PC-9 (cell line): ENCODE measurements around the gene ANXA10. TPM values are rescaled to one million over a fixed set of nuclear protein-coding genes. Genes with fewer than 3 reads are reported as not detected.

Experiments
- BruUV-seq: library from RNA; stranded (reverse); fragments of 400-500 nt; replicated peaks from 2 replicates; lab custom pipeline; 2021; lab: Mats Ljungman, UMichigan
- CTCF ChIA-PET: fragments of 300-600 bp; sonication (Branson Sonifier 250); formaldehyde crosslinking; loops from one replicate; lab custom pipeline; 2022; ENCODE audit warnings: antibody characterized with exemption; lab: Charles Lee
- POLR2A ChIA-PET: fragments of 300-600 bp; sonication (Branson Sonifier 250); formaldehyde crosslinking; loops from one replicate; lab custom pipeline; 2022; ENCODE audit warnings: antibody characterized with exemption; ENCODE audit not compliant: unreplicated experiment; lab: Charles Lee
- DNase-seq, 2 experiments: peaks; one replicate each; pipeline versions ENCODE4 v3.0.0 to v3.0.0-alpha.2; 2015 to 2022; ENCODE audit warnings: mixed read lengths in 1 of 2
- H2AFZ ChIP-seq: fragments of 200-600 bp; sonication (generic); 2 replicates; pipeline ENCODE4 v1.8.1; 2017; ENCODE audit warnings: antibody characterized with exemption
- H3F3A ChIP-seq: fragments of 200-600 bp; sonication (generic); 2 replicates; pipeline ENCODE4 v1.8.1; 2017; ENCODE audit warnings: antibody characterized with exemption, mild to moderate bottlenecking, low read depth; ENCODE audit not compliant: insufficient read depth
- H3K27ac ChIP-seq: fragments of 200-600 bp; sonication (generic); 2 replicates; pipeline ENCODE4 v1.6.1; 2016; ENCODE audit warnings: mixed run types
- H3K27me3 ChIP-seq: fragments of 200-600 bp; sonication (generic); 2 replicates; pipeline ENCODE4 v1.6.1; 2016; ENCODE audit warnings: low read depth, mixed run types; ENCODE audit not compliant: insufficient read depth
- H3K36me3 ChIP-seq: fragments of 200-600 bp; sonication (generic); 2 replicates; pipeline ENCODE4 v1.6.1; 2016; ENCODE audit warnings: low read depth, mixed run types
- H3K4me1 ChIP-seq: fragments of 200-600 bp; sonication (generic); replicated peaks from 2 replicates; pipeline ENCODE4 v1.6.1; 2016; ENCODE audit warnings: mixed run types; ENCODE audit not compliant: insufficient read depth
- H3K4me2 ChIP-seq: fragments of 200-600 bp; sonication (generic); 2 replicates; pipeline ENCODE4 v1.6.1; 2017; ENCODE audit warnings: mixed run types
- H3K4me3 ChIP-seq: fragments of 200-600 bp; sonication (generic); 2 replicates; pipeline ENCODE4 v1.6.1; 2016; ENCODE audit warnings: mixed run types
- H3K79me2 ChIP-seq: fragments of 200-600 bp; sonication (generic); 2 replicates; pipeline ENCODE4 v1.6.1; 2017; ENCODE audit warnings: low read depth, mixed run types
- H3K9me2 ChIP-seq: fragments of 200-600 bp; sonication (generic); 2 replicates; pipeline ENCODE4 v1.8.1; 2017; ENCODE audit warnings: mild to moderate bottlenecking; ENCODE audit not compliant: insufficient read depth
- H3K9me3 ChIP-seq: fragments of 200-600 bp; sonication (generic); 2 replicates; pipeline ENCODE4 v1.8.1; 2016; ENCODE audit warnings: low read depth; ENCODE audit not compliant: insufficient read depth
- H4K20me1 ChIP-seq: fragments of 200-600 bp; sonication (generic); 2 replicates; pipeline ENCODE4 v1.8.1; 2017; ENCODE audit not compliant: insufficient read depth
- CTCF ChIP-seq: fragments of 200-600 bp; sonication (generic); conservative IDR thresholded peaks from 2 replicates; pipeline ENCODE4 v1.6.1; 2017; ENCODE audit warnings: mixed run types, antibody characterized with exemption, mild to moderate bottlenecking, moderate library complexity
- EZH2 ChIP-seq: fragments of 200-600 bp; sonication (generic); IDR thresholded peaks from 2 replicates; pipeline ENCODE4 v1.8.0; 2017; ENCODE audit warnings: antibody characterized with exemption, low read depth
- intact Hi-C: fragments of 100-400 bp; cut with micrococcal nuclease; formaldehyde crosslinking; loops from one replicate; pipeline ENCODE4 v1.10.0; 2022; ENCODE audit not compliant: unreplicated experiment
- total RNA-seq: library from RNA; stranded (reverse); gene quantifications from 2 replicates; pipeline ENCODE4 v1.2.3, GENCODE V29; 2021

The ANXA10 gene
- total RNA-seq, 1 experiment from 2014 or later = 3.0 TPM

GRCh38 chr4:168082379-168082778 is 10.0 kb upstream of the ANXA10 start:
- Histone ChIP-seq H2AFZ (0 out of 2 replicates have a peak overlapping the region, but pooled peaks have one; percentile 48), H3K4me2 (no peak overlapping the region), H3K4me3 (no peak overlapping the region), H3K27me3 (no peaks in the 10 kb centered on the region), H3K79me2 (no peaks in the 10 kb centered on the region), H4K20me1 (no peaks in the 10 kb centered on the region), H3K9me2 (no peaks in the 10 kb centered on the region), H3K36me3 (no peaks in the 10 kb centered on the region), H3K4me1 (no peaks in the 10 kb centered on the region), H3F3A (no peaks in the 10 kb centered on the region), H3K27ac (no peak overlapping the region), H3K9me3 (0 out of 2 replicates have a peak, but pooled peaks cover 4% of the 10 kb centered on the region)
- POLR2A ChIA-PET = no interaction called here
- CTCF ChIA-PET = no interaction called here
- intact Hi-C loops = no loop called here
- no peak for TF ChIP-seq CTCF
- TF ChIP-seq EZH2 = no peak
- DNase-seq = no peak
- no TSS peak for BruUV-seq

GRCh38 chr4:168095776-168096406 is 3.6 kb downstream of the ANXA10 start:
- peak overlapping the region; percentile 44 for H3K27ac ChIP-seq
- peaks cover 2% of the 10 kb centered on the region; the same call in 1 of the 2 replicates for H3K9me3 ChIP-seq
- intact Hi-C loops = no loop called here
- H3K79me2 ChIP-seq = no peaks in the 10 kb centered on the region
- H3K4me3 ChIP-seq = no peak overlapping the region
- CTCF ChIA-PET = no interaction called here
- H3K4me2 ChIP-seq = no peak overlapping the region
- no peaks in the 10 kb centered on the region for H3K36me3 ChIP-seq
- 0 out of 2 replicates have a peak overlapping the region, but pooled peaks have one; percentile 27 for H2AFZ ChIP-seq
- peaks cover 40% of the 10 kb centered on the region for H3K4me1 ChIP-seq
- no TSS peak for BruUV-seq
- DNase-seq = peak in 1 of 2 experiments; percentile 36
- no peaks in the 10 kb centered on the region for H4K20me1 ChIP-seq
- H3K27me3 ChIP-seq = no peaks in the 10 kb centered on the region
- no peak for TF ChIP-seq EZH2
- no peak for TF ChIP-seq CTCF
- no peaks in the 10 kb centered on the region for H3K9me2 ChIP-seq
- peaks cover 21% of the 10 kb centered on the region for H3F3A ChIP-seq
- POLR2A ChIA-PET = no interaction called here

- Histone ChIP-seq H3K27me3 (no peaks in the 10 kb centered on the region), H3K79me2 (no peaks in the 10 kb centered on the region), H3K9me3 (peaks cover 2% of the 10 kb centered on the region; the same call in 1 of the 2 replicates), H3K4me1 (peaks cover 40% of the 10 kb centered on the region), H4K20me1 (no peaks in the 10 kb centered on the region), H2AFZ (0 out of 2 replicates have a peak overlapping the region, but pooled peaks have one; percentile 27), H3K4me2 (no peak overlapping the region), H3K9me2 (no peaks in the 10 kb centered on the region), H3K36me3 (no peaks in the 10 kb centered on the region), H3F3A (peaks cover 21% of the 10 kb centered on the region), H3K4me3 (no peak overlapping the region), H3K27ac (peak overlapping the region; percentile 44)
- TF ChIP-seq CTCF (no peak), EZH2 (no peak)
- DNase-seq = no peak
- intact Hi-C loops = no loop called here
- BruUV-seq = no TSS peak
- ChIA-PET POLR2A (no interaction called here), CTCF (no interaction called here)
These were observed 4.1 kb downstream of the ANXA10 start for GRCh38 chr4:168096407-168096784.
